Ishikawa (cell line): Measurements from ENCODE around the gene PGRMC1.

Source experiments
- CEBPB ChIP-seq: IDR thresholded peaks from 2 replicates; pipeline ENCODE4 v1.6.1; 2012
- CREB1 ChIP-seq: IDR thresholded peaks from 2 replicates; pipeline ENCODE4 v1.6.1; 2012; ENCODE audit warnings: low read depth
- EGR1 ChIP-seq: IDR thresholded peaks from 2 replicates; pipeline ENCODE4 v1.6.1; 2012
- EP300 ChIP-seq: IDR thresholded peaks from 2 replicates; pipeline ENCODE4 v1.6.1; 2012; ENCODE audit warnings: borderline replicate concordance
- FOXM1 ChIP-seq: IDR thresholded peaks from 2 replicates; pipeline ENCODE4 v1.6.1; 2012; ENCODE audit warnings: low read depth, borderline replicate concordance
- NFIC ChIP-seq: IDR thresholded peaks from 2 replicates; pipeline ENCODE4 v1.6.1; 2012
- RAD21 ChIP-seq: IDR thresholded peaks from 2 replicates; pipeline ENCODE4 v1.6.1; 2012; ENCODE audit warnings: low read depth
- TAF1 ChIP-seq: IDR thresholded peaks from 2 replicates; pipeline ENCODE4 v1.6.1; 2012; ENCODE audit warnings: low read depth, mild to moderate bottlenecking
- TCF12 ChIP-seq: IDR thresholded peaks from 2 replicates; pipeline ENCODE4 v1.6.1; 2012; ENCODE audit warnings: low read depth
- TEAD4 ChIP-seq: IDR thresholded peaks from 2 replicates; pipeline ENCODE4 v1.6.1; 2012
- YY1 ChIP-seq: IDR thresholded peaks from 2 replicates; pipeline ENCODE4 v1.6.1; 2012; ENCODE audit warnings: low read depth
- ZBTB7A ChIP-seq: IDR thresholded peaks from 2 replicates; pipeline ENCODE4 v1.6.1; 2012; ENCODE audit warnings: low read depth
- TF ChIP-seq, protein P1 (sequence below): IDR thresholded peaks from 2 replicates; pipeline ENCODE4 v1.6.1; 2012
- TF ChIP-seq, protein P2 (sequence below): IDR thresholded peaks from 2 replicates; pipeline ENCODE4 v1.6.1; 2012; ENCODE audit warnings: low read depth, mild to moderate bottlenecking
- TF ChIP-seq, protein P3 (sequence below): IDR thresholded peaks from 2 replicates; pipeline ENCODE4 v1.6.1; 2012

The PGRMC1 gene

DNA sequence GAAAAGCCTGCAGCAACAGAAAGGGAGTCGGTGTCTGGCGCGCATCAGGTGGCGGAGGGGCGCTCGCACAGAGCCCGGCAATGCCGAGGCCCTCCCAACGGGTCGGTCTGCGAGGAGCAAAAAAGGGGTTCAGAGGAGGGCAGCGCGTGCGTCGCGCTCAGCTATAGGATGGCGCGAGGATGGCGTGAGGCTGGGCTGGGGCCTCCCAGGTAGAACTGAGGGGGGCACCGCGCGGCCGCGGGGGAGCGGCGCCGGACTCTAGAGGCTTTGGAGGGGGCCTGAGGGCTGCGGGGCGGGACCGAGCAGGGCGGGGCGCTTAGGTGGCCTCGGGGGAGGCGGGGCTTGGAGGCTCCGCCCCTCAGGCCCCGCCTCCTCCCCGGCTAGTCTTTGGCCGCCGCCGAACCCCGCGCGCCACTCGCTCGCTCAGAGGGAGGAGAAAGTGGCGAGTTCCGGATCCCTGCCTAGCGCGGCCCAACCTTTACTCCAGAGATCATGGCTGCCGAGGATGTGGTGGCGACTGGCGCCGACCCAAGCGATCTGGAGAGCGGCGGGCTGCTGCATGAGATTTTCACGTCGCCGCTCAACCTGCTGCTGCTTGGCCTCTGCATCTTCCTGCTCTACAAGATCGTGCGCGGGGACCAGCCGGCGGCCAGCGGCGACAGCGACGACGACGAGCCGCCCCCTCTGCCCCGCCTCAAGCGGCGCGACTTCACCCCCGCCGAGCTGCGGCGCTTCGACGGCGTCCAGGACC, at the start of gene PGRMC1:
Gene PGRMC1, plus strand, starts transcription at position 414 of the 751 bp plus-strand sequence. Its CDS starts 79 bp downstream, at position 493.
- TF ChIP-seq, protein P1, sequence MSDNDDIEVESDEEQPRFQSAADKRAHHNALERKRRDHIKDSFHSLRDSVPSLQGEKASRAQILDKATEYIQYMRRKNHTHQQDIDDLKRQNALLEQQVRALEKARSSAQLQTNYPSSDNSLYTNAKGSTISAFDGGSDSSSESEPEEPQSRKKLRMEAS: 0 out of 2 replicates have a peak, but pooled peaks have one; percentile 17
- TF ChIP-seq TCF12: no peak
- peak; percentile 62 for TF ChIP-seq TAF1
- TF ChIP-seq CEBPB: no peak
- peak; percentile 83 for TF ChIP-seq YY1
- TF ChIP-seq EGR1: 0 out of 2 replicates have a peak, but pooled peaks have one; percentile 23
- TF ChIP-seq NFIC: no peak

DNA sequence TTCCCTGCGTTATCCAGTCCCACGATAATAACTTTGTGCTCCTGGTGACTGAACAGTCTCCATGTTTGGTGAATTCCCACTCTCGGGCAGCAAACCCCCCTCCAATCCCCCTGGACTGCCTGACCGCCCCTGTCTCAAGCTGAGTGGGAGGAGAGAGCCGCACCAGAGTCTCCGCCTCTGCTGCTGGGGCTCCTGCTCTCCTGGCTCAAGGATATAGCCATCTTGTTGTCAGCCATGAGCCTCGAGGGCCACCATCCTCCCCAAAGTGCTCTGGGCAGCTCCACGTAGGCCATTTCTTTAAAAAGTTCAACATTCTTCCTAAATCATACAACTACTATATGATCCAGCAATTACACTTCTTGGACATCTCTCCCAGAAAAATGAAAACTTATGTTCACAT, 49.3 kb upstream of the PGRMC1 start:
- TF ChIP-seq TCF12 (no peak), RAD21 (no peak), NFIC (no peak), ZBTB7A (no peak), YY1 (no peak), TAF1 (no peak), EP300 (no peak), TEAD4 (no peak), EGR1 (no peak), CREB1 (no peak), FOXM1 (no peak), CEBPB (no peak)
- TF ChIP-seq, protein P2, sequence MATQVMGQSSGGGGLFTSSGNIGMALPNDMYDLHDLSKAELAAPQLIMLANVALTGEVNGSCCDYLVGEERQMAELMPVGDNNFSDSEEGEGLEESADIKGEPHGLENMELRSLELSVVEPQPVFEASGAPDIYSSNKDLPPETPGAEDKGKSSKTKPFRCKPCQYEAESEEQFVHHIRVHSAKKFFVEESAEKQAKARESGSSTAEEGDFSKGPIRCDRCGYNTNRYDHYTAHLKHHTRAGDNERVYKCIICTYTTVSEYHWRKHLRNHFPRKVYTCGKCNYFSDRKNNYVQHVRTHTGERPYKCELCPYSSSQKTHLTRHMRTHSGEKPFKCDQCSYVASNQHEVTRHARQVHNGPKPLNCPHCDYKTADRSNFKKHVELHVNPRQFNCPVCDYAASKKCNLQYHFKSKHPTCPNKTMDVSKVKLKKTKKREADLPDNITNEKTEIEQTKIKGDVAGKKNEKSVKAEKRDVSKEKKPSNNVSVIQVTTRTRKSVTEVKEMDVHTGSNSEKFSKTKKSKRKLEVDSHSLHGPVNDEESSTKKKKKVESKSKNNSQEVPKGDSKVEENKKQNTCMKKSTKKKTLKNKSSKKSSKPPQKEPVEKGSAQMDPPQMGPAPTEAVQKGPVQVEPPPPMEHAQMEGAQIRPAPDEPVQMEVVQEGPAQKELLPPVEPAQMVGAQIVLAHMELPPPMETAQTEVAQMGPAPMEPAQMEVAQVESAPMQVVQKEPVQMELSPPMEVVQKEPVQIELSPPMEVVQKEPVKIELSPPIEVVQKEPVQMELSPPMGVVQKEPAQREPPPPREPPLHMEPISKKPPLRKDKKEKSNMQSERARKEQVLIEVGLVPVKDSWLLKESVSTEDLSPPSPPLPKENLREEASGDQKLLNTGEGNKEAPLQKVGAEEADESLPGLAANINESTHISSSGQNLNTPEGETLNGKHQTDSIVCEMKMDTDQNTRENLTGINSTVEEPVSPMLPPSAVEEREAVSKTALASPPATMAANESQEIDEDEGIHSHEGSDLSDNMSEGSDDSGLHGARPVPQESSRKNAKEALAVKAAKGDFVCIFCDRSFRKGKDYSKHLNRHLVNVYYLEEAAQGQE: no peak
- TF ChIP-seq, protein P3, sequence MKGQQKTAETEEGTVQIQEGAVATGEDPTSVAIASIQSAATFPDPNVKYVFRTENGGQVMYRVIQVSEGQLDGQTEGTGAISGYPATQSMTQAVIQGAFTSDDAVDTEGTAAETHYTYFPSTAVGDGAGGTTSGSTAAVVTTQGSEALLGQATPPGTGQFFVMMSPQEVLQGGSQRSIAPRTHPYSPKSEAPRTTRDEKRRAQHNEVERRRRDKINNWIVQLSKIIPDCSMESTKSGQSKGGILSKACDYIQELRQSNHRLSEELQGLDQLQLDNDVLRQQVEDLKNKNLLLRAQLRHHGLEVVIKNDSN: no peak
- TF ChIP-seq, protein P1: no peak

GRCh38 chrX:119187298-119187697, 48.8 kb upstream of the PGRMC1 start:
- TF ChIP-seq TAF1 (no peak), YY1 (no peak), NFIC (no peak), FOXM1 (no peak), CEBPB (no peak)
- TF ChIP-seq, protein P1: no peak

GRCh38 chrX:119189115-119189514, 47.0 kb upstream of the PGRMC1 start:
- no peak for TF ChIP-seq EP300
- no peak for TF ChIP-seq TCF12
- no peak for TF ChIP-seq CEBPB
- no peak for TF ChIP-seq YY1
- no peak for TF ChIP-seq ZBTB7A
- no peak for TF ChIP-seq RAD21
- no peak for TF ChIP-seq EGR1
- TF ChIP-seq CREB1: no peak
- TF ChIP-seq FOXM1: no peak
- TF ChIP-seq, protein P1: no peak
- no peak for TF ChIP-seq TEAD4
- TF ChIP-seq, protein P2: no peak
- TF ChIP-seq, protein P3: no peak
- TF ChIP-seq TAF1: no peak
- no peak for TF ChIP-seq NFIC

GRCh38 chrX:119189595-119189994, 46.5 kb upstream of the PGRMC1 start:
- TF ChIP-seq TEAD4 (no peak), TCF12 (no peak), CEBPB (no peak), ZBTB7A (no peak), EGR1 (no peak), FOXM1 (no peak), EP300 (no peak), CREB1 (no peak), TAF1 (no peak), NFIC (no peak), RAD21 (no peak), YY1 (no peak)
- TF ChIP-seq, protein P3: no peak
- TF ChIP-seq, protein P1: no peak
- TF ChIP-seq, protein P2: no peak
